Measurements from ENCODE around the gene C1orf21.

GRCh38 chr1:184392779-184393522, 6.1 kb downstream of the C1orf21 start:
- TF ChIP-seq CTCF (IDR thresholded peaks at IDR 0.05) (no peak), POLR2AphosphoS5 (IDR thresholded peaks at IDR 0.05; ENCODE audit: low read depth, low read length) (no peak), REST (IDR thresholded peaks at IDR 0.05; ENCODE audit: low read depth, low read length) (no peak), GATA2 (CRISPR knock-in tag; IDR thresholded peaks at IDR 0.05) (no peak), FOXJ3 (CRISPR knock-in tag; IDR thresholded peaks at IDR 0.05) (no peak), JUND (IDR thresholded peaks at IDR 0.05) (no peak), NRF1 (IDR thresholded peaks at IDR 0.05; ENCODE audit: low read depth, low read length) (no peak), EZH2phosphoT487 (IDR thresholded peaks at IDR 0.05; ENCODE audit: borderline replicate concordance, low read depth) (no peak), NFIC (IDR thresholded peaks at IDR 0.05; ENCODE audit: borderline replicate concordance) (no peak), RCOR1 (IDR thresholded peaks at IDR 0.05; ENCODE audit: low read length) (no peak), PBX3 (IDR thresholded peaks at IDR 0.05) (no peak), MAX (IDR thresholded peaks at IDR 0.05; ENCODE audit: low read depth) (no peak), YY1 (IDR thresholded peaks at IDR 0.05; ENCODE audit: low read depth) (no peak), USF1 (IDR thresholded peaks at IDR 0.05; ENCODE audit: borderline replicate concordance, low read depth) (no peak)

Data from SK-N-SH (cell line).